ENCODE results near the gene HTR4.

DNA sequence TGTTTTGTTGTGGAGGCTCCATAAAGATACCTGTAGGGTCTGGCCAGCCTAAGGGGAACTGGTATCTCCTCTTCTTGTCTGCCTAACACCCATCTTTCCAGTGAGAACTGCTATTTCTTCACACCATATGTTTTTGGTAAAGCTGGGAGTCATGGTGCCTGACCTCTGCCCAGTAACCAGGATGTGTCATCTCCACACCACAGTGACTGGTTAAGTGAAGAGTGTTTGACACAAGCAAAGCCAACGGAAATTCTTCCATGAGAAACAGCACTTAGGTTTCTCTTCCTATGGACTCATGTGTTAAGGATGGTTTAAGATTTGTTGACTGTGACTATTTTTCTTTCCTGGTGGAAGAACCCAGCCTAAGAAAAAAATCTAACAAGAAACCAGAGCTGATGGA, 111.5 kb downstream of the HTR4 start:
- TF ChIP-seq, protein P1, sequence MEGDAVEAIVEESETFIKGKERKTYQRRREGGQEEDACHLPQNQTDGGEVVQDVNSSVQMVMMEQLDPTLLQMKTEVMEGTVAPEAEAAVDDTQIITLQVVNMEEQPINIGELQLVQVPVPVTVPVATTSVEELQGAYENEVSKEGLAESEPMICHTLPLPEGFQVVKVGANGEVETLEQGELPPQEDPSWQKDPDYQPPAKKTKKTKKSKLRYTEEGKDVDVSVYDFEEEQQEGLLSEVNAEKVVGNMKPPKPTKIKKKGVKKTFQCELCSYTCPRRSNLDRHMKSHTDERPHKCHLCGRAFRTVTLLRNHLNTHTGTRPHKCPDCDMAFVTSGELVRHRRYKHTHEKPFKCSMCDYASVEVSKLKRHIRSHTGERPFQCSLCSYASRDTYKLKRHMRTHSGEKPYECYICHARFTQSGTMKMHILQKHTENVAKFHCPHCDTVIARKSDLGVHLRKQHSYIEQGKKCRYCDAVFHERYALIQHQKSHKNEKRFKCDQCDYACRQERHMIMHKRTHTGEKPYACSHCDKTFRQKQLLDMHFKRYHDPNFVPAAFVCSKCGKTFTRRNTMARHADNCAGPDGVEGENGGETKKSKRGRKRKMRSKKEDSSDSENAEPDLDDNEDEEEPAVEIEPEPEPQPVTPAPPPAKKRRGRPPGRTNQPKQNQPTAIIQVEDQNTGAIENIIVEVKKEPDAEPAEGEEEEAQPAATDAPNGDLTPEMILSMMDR (optimal IDR thresholded peaks at IDR 0.05 in 1 of 3, IDR thresholded peaks at IDR 0.05 in 1 of 3, conservative IDR thresholded peaks at IDR 0.05 in 1 of 3; ENCODE audit: extremely low read depth in 1 of 3, insufficient read depth in 2 of 3, low read length in 3 of 3), result no peak
- TF ChIP-seq EZH2 (IDR thresholded peaks at IDR 0.05; ENCODE audit: low read length), result no peak

Data from keratinocyte (primary cell).